GM18520 (cell line): ENCODE results near the gene FAM181B.

Experiments used
- ATAC-seq: cut with Tn5 transposase; IDR thresholded peaks from one replicate; pipeline ENCODE4 v1.9.1; 2021; ENCODE audit not compliant: unreplicated experiment

Gene FAM181B

GRCh38 chr11:82733444-82734119 lies at the start of gene FAM181B:
FAM181B (minus strand) TSS chr11:82733864; CDS start chr11:82733729, 135 bp downstream.
- ATAC-seq: no peak

- ATAC-seq: no peak
Measured at GRCh38 chr11:82782825-82783374, 49.2 kb upstream of the FAM181B start.

GRCh38 chr11:82778776-82779175 lies 45.1 kb upstream of the FAM181B start:
- ATAC-seq: no peak

- no peak for ATAC-seq
Measured at GRCh38 chr11:82776377-82776776, 42.7 kb upstream of the FAM181B start.

GRCh38 chr11:82775736-82776346 lies 42.2 kb upstream of the FAM181B start:
- peak; percentile 99 for ATAC-seq

- ATAC-seq: no peak
Measured at GRCh38 chr11:82775218-82775617, 41.6 kb upstream of the FAM181B start.

- no peak for ATAC-seq
Measured at GRCh38 chr11:82771781-82772180, 38.1 kb upstream of the FAM181B start.

GRCh38 chr11:82767123-82767522 lies 33.5 kb upstream of the FAM181B start:
- ATAC-seq: no peak

- ATAC-seq: no peak
Measured at GRCh38 chr11:82765466-82766034, 31.9 kb upstream of the FAM181B start.

- ATAC-seq: no peak
Measured at GRCh38 chr11:82763167-82763566, 29.5 kb upstream of the FAM181B start.

GRCh38 chr11:82759649-82760048 lies 26.0 kb upstream of the FAM181B start:
- ATAC-seq: no peak

GRCh38 chr11:82757660-82758357 lies 24.1 kb upstream of the FAM181B start:
- peak; percentile 28 for ATAC-seq

- peak; percentile 33 for ATAC-seq
Measured at GRCh38 chr11:82756765-82757639, 23.3 kb upstream of the FAM181B start.

GRCh38 chr11:82754410-82754809 lies 20.7 kb upstream of the FAM181B start:
- no peak for ATAC-seq

- no peak for ATAC-seq
Measured at GRCh38 chr11:82753921-82754320, 20.3 kb upstream of the FAM181B start.

GRCh38 chr11:82752801-82753200 lies 19.1 kb upstream of the FAM181B start:
- no peak for ATAC-seq

GRCh38 chr11:82750643-82751139 lies 17.0 kb upstream of the FAM181B start:
- ATAC-seq: no peak

- ATAC-seq: no peak
Measured at GRCh38 chr11:82747471-82747870, 13.8 kb upstream of the FAM181B start.

GRCh38 chr11:82738091-82738490 lies 4.4 kb upstream of the FAM181B start:
- ATAC-seq: no peak

GRCh38 chr11:82734120-82734479 lies 436 bp upstream of the FAM181B start:
- no peak for ATAC-seq
